ENCODE results near the gene TMEM128. TPM values are rescaled to one million over a fixed set of nuclear protein-coding genes. Genes with fewer than 3 reads are reported as not detected.

The TMEM128 gene
- total RNA-seq, 1 experiment from 2014 or later, result 19.0 TPM

DNA sequence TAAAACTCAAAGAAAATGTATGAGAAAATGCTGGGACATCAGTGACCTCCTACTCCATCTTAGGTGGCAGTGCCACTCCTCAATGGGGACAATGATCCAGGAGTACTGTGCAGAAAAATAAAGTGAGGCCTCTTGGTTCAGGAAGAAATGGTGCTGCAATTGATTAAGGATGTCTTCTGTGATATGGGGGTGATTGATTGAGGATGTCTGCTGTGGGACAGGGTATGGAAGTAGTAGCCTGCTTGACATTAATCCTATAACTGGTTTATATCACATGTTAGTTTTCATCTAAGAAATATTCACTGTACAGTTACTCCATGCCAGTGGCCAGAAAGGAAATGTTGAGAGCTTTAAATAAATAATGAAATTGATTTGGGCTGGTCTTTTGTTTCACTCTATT is 41.8 kb downstream of the TMEM128 start:
- H3K9me3 Mint-ChIP-seq (ENCODE audit: unreplicated experiment), result no peaks in the 10 kb centered on the region
- no TSS peak for BruUV-seq (replicated peaks)
- POLR2A ChIA-PET, result no interaction called here
- H3K4me3 Mint-ChIP-seq (ENCODE audit: unreplicated experiment), result no peak overlapping the region
- CTCF ChIA-PET, result interaction anchor here (0.6 kb wide), 1 partner anchor 323 kb away, joined by 4 read pairs; no protein-coding TSS in a partner anchor
- DNase-seq, result no peak
- Histone ChIP-seq H3K4me3 (ENCODE audit: low read depth, low read length) (no peak overlapping the region), H3K36me3 (ENCODE audit: control insufficient read depth, insufficient read depth, low read length) (no peaks in the 10 kb centered on the region), H3K4me1 (no peaks in the 10 kb centered on the region), H3K9me3 (no peaks in the 10 kb centered on the region), H3K27me3 (replicated peaks; ENCODE audit: control insufficient read depth, insufficient read depth, low read length) (no peaks in the 10 kb centered on the region)
- H3K27ac Mint-ChIP-seq (ENCODE audit: unreplicated experiment), result no peak overlapping the region
- H3K4me1 Mint-ChIP-seq (ENCODE audit: low read depth, unreplicated experiment), result no peaks in the 10 kb centered on the region
- TF ChIP-seq, protein P1, sequence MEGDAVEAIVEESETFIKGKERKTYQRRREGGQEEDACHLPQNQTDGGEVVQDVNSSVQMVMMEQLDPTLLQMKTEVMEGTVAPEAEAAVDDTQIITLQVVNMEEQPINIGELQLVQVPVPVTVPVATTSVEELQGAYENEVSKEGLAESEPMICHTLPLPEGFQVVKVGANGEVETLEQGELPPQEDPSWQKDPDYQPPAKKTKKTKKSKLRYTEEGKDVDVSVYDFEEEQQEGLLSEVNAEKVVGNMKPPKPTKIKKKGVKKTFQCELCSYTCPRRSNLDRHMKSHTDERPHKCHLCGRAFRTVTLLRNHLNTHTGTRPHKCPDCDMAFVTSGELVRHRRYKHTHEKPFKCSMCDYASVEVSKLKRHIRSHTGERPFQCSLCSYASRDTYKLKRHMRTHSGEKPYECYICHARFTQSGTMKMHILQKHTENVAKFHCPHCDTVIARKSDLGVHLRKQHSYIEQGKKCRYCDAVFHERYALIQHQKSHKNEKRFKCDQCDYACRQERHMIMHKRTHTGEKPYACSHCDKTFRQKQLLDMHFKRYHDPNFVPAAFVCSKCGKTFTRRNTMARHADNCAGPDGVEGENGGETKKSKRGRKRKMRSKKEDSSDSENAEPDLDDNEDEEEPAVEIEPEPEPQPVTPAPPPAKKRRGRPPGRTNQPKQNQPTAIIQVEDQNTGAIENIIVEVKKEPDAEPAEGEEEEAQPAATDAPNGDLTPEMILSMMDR (IDR thresholded peaks at IDR 0.05; ENCODE audit: insufficient read depth in 1 of 2, low read depth in 1 of 2, low read length in 1 of 2, severe bottlenecking in 1 of 2, unreplicated experiment in 1 of 2), result no peak
- no peaks in the 10 kb centered on the region for H3K36me3 Mint-ChIP-seq (ENCODE audit: insufficient read depth, unreplicated experiment)
- intact Hi-C loops (cut with micrococcal nuclease; ENCODE audit: unreplicated experiment), result no loop called here
- H3K27me3 Mint-ChIP-seq (ENCODE audit: insufficient read depth, unreplicated experiment), result peaks cover 16% of the 10 kb centered on the region

DNA sequence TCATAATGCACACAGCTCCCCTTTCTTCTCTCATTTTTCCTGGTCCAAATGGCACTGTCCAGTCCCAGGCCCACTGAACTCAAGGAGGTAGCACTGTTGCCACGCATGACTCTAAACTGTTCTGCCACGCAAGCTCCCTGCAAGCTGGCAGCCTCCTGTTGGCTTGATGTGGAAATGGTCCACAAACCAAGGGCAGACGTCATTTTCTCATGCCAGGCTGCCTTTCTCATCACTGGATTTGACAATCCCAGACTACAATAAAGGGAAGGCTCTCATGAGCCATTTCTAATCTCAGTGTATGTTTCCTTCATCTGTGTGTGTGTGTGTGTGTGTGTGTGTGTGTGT is 43.6 kb downstream of the TMEM128 start:
- Mint-ChIP-seq H3K9me3 (ENCODE audit: unreplicated experiment) (no peaks in the 10 kb centered on the region), H3K27ac (ENCODE audit: unreplicated experiment) (no peak overlapping the region), H3K27me3 (ENCODE audit: insufficient read depth, unreplicated experiment) (peaks cover 11% of the 10 kb centered on the region), H3K4me1 (ENCODE audit: low read depth, unreplicated experiment) (no peaks in the 10 kb centered on the region), H3K4me3 (ENCODE audit: unreplicated experiment) (no peak overlapping the region), H3K36me3 (ENCODE audit: insufficient read depth, unreplicated experiment) (no peaks in the 10 kb centered on the region)
- POLR2A ChIA-PET, result no interaction called here
- intact Hi-C loops (cut with micrococcal nuclease; ENCODE audit: unreplicated experiment), result no loop called here
- TF ChIP-seq, protein P1 (IDR thresholded peaks at IDR 0.05; ENCODE audit: insufficient read depth in 1 of 2, low read depth in 1 of 2, low read length in 1 of 2, severe bottlenecking in 1 of 2, unreplicated experiment in 1 of 2), result no peak
- no peaks in the 10 kb centered on the region for H3K36me3 ChIP-seq (ENCODE audit: control insufficient read depth, insufficient read depth, low read length)
- H3K4me1 ChIP-seq, result no peaks in the 10 kb centered on the region
- CTCF ChIA-PET, result no interaction called here
- no peak for DNase-seq
- BruUV-seq (replicated peaks), result no TSS peak
- H3K9me3 ChIP-seq, result no peaks in the 10 kb centered on the region
- H3K4me3 ChIP-seq (ENCODE audit: low read depth, low read length), result no peak overlapping the region
- H3K27me3 ChIP-seq (replicated peaks; ENCODE audit: control insufficient read depth, insufficient read depth, low read length), result no peaks in the 10 kb centered on the region

GRCh38 chr4:4203688-4204400 is 44.2 kb downstream of the TMEM128 start:
- H3K4me1 ChIP-seq, result no peaks in the 10 kb centered on the region
- CTCF ChIA-PET, result no interaction called here
- no peak overlapping the region for H3K4me3 ChIP-seq (ENCODE audit: low read depth, low read length)
- H3K36me3 ChIP-seq (ENCODE audit: control insufficient read depth, insufficient read depth, low read length), result no peaks in the 10 kb centered on the region
- POLR2A ChIA-PET, result no interaction called here
- no peaks in the 10 kb centered on the region for H3K27me3 ChIP-seq (replicated peaks; ENCODE audit: control insufficient read depth, insufficient read depth, low read length)
- BruUV-seq (replicated peaks), result no TSS peak
- intact Hi-C loops (cut with micrococcal nuclease; ENCODE audit: unreplicated experiment), result no loop called here
- no peaks in the 10 kb centered on the region for H3K36me3 Mint-ChIP-seq (ENCODE audit: insufficient read depth, unreplicated experiment)
- no peaks in the 10 kb centered on the region for H3K4me1 Mint-ChIP-seq (ENCODE audit: low read depth, unreplicated experiment)
- H3K9me3 ChIP-seq, result no peaks in the 10 kb centered on the region
- H3K9me3 Mint-ChIP-seq (ENCODE audit: unreplicated experiment), result no peaks in the 10 kb centered on the region
- no peak overlapping the region for H3K4me3 Mint-ChIP-seq (ENCODE audit: unreplicated experiment)
- H3K27me3 Mint-ChIP-seq (ENCODE audit: insufficient read depth, unreplicated experiment), result peaks cover 11% of the 10 kb centered on the region
- TF ChIP-seq, protein P1 (IDR thresholded peaks at IDR 0.05; ENCODE audit: insufficient read depth in 1 of 2, low read depth in 1 of 2, low read length in 1 of 2, severe bottlenecking in 1 of 2, unreplicated experiment in 1 of 2), result no peak
- DNase-seq, result no peak
- H3K27ac Mint-ChIP-seq (ENCODE audit: unreplicated experiment), result no peak overlapping the region
